Activated T-helper 1 cell treated with anti-CD3 and anti-CD28 coated beads, Interleukin-2, amount 50 U/mL, for 16 hours (primary cell): ENCODE results near the gene DPM2.

Source experiments
- DNase-seq, 2 donors: peaks; one replicate each; pipeline ENCODE4 v3.0.0-alpha.2; 2020; ENCODE audit warnings: low read depth in 1 of 2, low spot score in 1 of 2

Gene DPM2

GRCh38 chr9:127937056-127937387, 632 bp downstream of the DPM2 start:
- DNase-seq, result no peak

GRCh38 chr9:127936347-127936852, 1.3 kb downstream of the DPM2 start:
- no peak for DNase-seq

- DNase-seq, result no peak
Measured at GRCh38 chr9:127935765-127936221, 1.9 kb downstream of the DPM2 start.

GRCh38 chr9:127934986-127935385, 2.7 kb downstream of the DPM2 start:
- DNase-seq, result no peak

GRCh38 chr9:127934248-127934647, 3.4 kb downstream of the DPM2 start:
- no peak for DNase-seq

GRCh38 chr9:127931092-127931881, 6.4 kb downstream of the DPM2 start:
- DNase-seq, result no peak

- peak; percentile 54 to 61 for DNase-seq
Measured at GRCh38 chr9:127930231-127931091, 7.2 kb downstream of the DPM2 start, which contains the start of gene PIP5KL1. TSS of gene PIP5KL1 (minus strand) at chr9:127930777. CDS start at chr9:127930752, 25 bp downstream.

GRCh38 chr9:127929625-127929979, 8.1 kb downstream of the DPM2 start:
- no peak for DNase-seq

- no peak for DNase-seq
Measured at GRCh38 chr9:127928676-127929624, 8.7 kb downstream of the DPM2 start.

GRCh38 chr9:127927988-127928675, 9.5 kb downstream of the DPM2 start:
- no peak for DNase-seq

- peak; percentile 63 to 66 for DNase-seq
Measured at GRCh38 chr9:127927201-127927987, 10.3 kb downstream of the DPM2 start.

GRCh38 chr9:127926906-127927200, 10.8 kb downstream of the DPM2 start:
- no peak for DNase-seq

GRCh38 chr9:127925959-127926905, 11.4 kb downstream of the DPM2 start:
- no peak for DNase-seq

GRCh38 chr9:127924736-127925444, 12.8 kb downstream of the DPM2 start:
- no peak for DNase-seq

- no peak for DNase-seq
Measured at GRCh38 chr9:127923771-127924170, 13.9 kb downstream of the DPM2 start.

- DNase-seq, result no peak
Measured at GRCh38 chr9:127923046-127923445, 14.6 kb downstream of the DPM2 start.

GRCh38 chr9:127921557-127922120, 16.0 kb downstream of the DPM2 start:
- peak; percentile 70 to 74 for DNase-seq

- DNase-seq, result no peak
Measured at GRCh38 chr9:127920794-127921193, 16.9 kb downstream of the DPM2 start.
